Activated naive CD4-positive, alpha-beta T cell treated with anti-CD3 and anti-CD28 coated beads, Interleukin-2, amount 50 U/mL, for 72 hours (primary cell): ENCODE results near the gene BEND7. TPM values are rescaled to one million over a fixed set of nuclear protein-coding genes. Genes with fewer than 3 reads are reported as not detected.

ENCODE experiments used
- ATAC-seq, 2 donors: fragments of 150-1000 bp; cut with Tn5 transposase; 2 replicates each; pipeline ENCODE4 v1.10.0; 2021; ENCODE audit warnings: mild to moderate bottlenecking in 2 of 2, moderate library complexity in 2 of 2
- DNase-seq, 2 donors: peaks; one replicate each; pipeline ENCODE4 v3.0.0; 2021 to 2022; ENCODE audit warnings: low spot score in 2 of 2
- H3K27ac Mint-ChIP-seq, 2 donors: one replicate each; pipeline ENCODE4 v1.8.0; 2022; ENCODE audit warnings: mild to moderate bottlenecking in 2 of 2, mixed read lengths in 2 of 2
- H3K36me3 Mint-ChIP-seq, 2 donors: one replicate each; pipeline ENCODE4 v1.8.0; 2022; ENCODE audit warnings: mixed read lengths in 2 of 2
- H3K9me3 Mint-ChIP-seq, 2 donors: one replicate each; pipeline ENCODE4 v1.8.0; 2022; ENCODE audit warnings: mixed read lengths in 2 of 2
- total RNA-seq, 2 donors: library from RNA; stranded (reverse); gene quantifications; one replicate each; pipeline ENCODE4 v1.2.3, GENCODE V29; 2022

Gene BEND7
- total RNA-seq, 2 donors from 2014 or later = not detected

DNA sequence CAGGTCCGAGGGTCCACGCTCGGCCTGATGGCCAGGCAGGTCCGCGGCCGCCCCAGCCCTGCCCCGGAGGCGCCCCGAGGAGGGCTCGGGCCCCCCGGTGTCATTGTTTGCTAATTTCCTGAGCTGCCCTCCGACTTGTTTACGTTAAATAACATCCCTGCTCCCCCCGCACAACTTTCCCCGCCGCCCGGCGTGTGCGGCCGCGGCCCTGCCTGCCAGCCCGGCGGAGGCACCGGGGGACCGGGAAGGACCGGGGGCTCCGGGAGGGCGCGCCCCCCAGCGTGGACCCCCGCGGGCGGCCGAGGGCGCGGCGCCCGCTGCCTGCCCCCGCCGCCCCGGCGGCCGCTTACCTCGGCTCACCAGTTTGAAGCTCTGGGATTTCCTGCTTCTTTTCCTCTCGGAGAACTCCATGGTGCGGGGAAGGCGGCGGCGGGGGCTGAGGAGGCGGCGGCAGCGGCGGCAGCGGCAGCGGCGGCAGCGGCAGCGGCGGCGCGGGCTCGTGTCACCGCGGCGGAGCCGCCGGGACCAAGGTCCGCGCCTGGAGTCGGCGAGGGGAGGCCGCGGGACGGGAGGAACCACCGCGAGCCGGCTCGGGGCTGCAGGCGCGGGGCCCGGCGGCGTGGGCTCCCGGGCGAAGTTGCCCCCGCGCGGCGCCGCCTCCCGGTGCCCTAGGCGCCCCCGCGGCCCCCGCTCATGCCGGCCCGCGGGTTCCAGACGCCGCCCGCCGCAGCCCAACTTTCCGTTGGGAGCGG lies 515 bp downstream of the BEND7 start:
- Mint-ChIP-seq H3K36me3 (peaks cover 0 to 6% of the 10 kb centered on the region in 2 donors), H3K9me3 (no peaks in the 10 kb centered on the region), H3K27ac (no peak overlapping the region)
- DNase-seq (no peak), ATAC-seq (peak in 1 of 2 donors; percentile 40)

DNA sequence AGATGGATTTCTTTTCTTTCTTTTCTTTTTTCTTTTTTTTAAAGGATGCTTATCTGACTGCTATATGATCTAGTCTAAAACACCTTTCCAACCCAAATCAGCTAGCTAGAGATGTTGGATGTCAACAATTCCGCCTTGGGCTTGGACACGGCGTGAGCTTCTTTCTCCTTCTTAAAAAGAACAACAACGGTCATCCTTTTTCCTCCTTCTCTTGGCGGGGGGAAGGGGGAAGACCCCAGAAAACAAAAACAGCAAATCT lies 1.0 kb downstream of the BEND7 start:
- H3K27ac Mint-ChIP-seq = no peak overlapping the region
- no peak for DNase-seq
- no peaks in the 10 kb centered on the region for H3K9me3 Mint-ChIP-seq
- H3K36me3 Mint-ChIP-seq = peaks cover 0 to 6% of the 10 kb centered on the region in 2 donors
- ATAC-seq = no peak

GRCh38 chr10:13526948-13527863 lies 1.6 kb downstream of the BEND7 start:
- no peaks in the 10 kb centered on the region for H3K9me3 Mint-ChIP-seq
- H3K36me3 Mint-ChIP-seq = peaks cover 0 to 6% of the 10 kb centered on the region in 2 donors
- no peak overlapping the region for H3K27ac Mint-ChIP-seq
- ATAC-seq = no peak
- DNase-seq = no peak

GRCh38 chr10:13525663-13526062 lies 3.2 kb downstream of the BEND7 start:
- Mint-ChIP-seq H3K27ac (no peak overlapping the region), H3K9me3 (no peaks in the 10 kb centered on the region), H3K36me3 (peaks cover 0 to 6% of the 10 kb centered on the region in 2 donors)
- DNase-seq (no peak), ATAC-seq (no peak)

DNA sequence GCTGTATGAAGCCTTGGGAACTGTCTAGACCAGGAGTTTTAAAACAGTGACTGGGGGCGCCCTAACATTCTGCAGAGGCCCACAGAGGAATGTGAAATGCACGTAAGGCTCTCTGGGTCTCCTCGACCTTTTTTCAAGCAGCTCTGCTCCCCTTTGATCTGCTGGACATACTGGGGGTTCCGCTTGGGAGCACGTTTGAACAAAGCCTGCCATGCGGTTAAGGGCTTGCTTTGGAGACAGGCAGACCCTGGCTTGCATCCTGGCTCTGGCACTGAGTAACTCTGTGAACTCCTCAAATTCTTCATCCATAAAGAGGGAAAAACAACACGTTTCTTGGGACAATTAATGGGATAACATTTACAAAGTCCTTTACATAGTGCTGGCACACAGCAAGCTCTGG lies 7.8 kb downstream of the BEND7 start:
- ATAC-seq = no peak
- no peak overlapping the region for H3K27ac Mint-ChIP-seq
- H3K36me3 Mint-ChIP-seq = no peaks in the 10 kb centered on the region
- DNase-seq = no peak
- no peaks in the 10 kb centered on the region for H3K9me3 Mint-ChIP-seq

DNA sequence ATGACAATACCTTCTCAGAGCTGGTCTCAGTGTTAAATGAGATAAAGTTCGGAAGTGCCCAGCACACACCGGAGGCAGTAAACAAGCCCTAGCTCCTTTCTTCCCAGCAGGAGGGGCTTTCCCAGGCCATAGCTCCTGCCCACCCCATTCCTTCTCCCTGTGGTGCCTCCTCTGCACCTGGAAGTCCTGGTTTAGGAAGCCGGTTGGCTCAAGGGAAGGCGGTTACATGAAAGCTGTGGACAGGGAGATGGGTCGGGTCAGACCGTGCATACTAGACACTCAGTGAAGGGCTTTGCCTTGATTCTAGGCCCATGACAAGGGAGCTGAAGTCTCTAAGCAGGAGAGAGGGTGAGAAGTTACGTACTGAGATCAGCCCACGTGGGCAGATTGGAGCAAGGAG lies 8.6 kb downstream of the BEND7 start:
- Mint-ChIP-seq H3K9me3 (no peaks in the 10 kb centered on the region), H3K36me3 (no peaks in the 10 kb centered on the region)
- no peak for ATAC-seq

DNA sequence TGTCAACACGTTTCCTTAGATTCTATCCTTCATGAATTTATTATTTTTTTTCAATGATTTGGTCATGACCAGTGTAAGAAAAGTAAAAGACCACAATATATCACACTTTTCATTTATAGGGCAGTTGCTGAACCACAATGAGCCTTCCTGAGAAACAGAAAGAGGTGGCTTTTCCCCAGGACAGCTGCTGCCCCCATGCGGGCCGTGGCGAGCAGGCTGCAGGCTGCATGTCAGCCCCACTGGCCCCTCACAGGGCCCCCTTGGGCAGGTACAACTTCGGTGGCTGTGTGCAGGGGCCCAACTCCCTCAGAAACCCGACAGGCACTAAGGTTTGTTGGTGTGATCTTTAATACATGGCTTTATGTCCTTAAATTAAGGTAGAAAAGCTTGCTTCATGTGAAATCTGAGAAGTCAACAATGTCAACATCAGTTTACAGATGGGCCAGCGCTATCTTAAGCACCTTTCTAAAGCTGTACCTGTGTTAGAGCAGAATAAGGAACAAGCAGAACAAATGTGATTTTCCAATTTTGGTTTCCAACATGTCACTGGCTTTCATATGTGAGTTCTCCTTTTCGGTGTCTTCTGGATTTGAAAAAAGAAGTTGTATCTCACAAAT lies 10.6 kb downstream of the BEND7 start:
- H3K36me3 Mint-ChIP-seq = no peaks in the 10 kb centered on the region
- no peaks in the 10 kb centered on the region for H3K9me3 Mint-ChIP-seq
- DNase-seq (no peak), ATAC-seq (no peak)
- no peak overlapping the region for H3K27ac Mint-ChIP-seq

More for the DNA sequence above, 8.6 kb downstream of the BEND7 start:
- DNase-seq = no peak
- no peak overlapping the region for H3K27ac Mint-ChIP-seq

GRCh38 chr10:13517675-13518074 lies 11.1 kb downstream of the BEND7 start:
- Mint-ChIP-seq H3K36me3 (no peaks in the 10 kb centered on the region), H3K27ac (no peak overlapping the region), H3K9me3 (no peaks in the 10 kb centered on the region)
- ATAC-seq (no peak), DNase-seq (no peak)

- no peak for DNase-seq
- H3K9me3 Mint-ChIP-seq = no peaks in the 10 kb centered on the region
- ATAC-seq = no peak
Measured at GRCh38 chr10:13516176-13516575, 12.6 kb downstream of the BEND7 start.

DNA sequence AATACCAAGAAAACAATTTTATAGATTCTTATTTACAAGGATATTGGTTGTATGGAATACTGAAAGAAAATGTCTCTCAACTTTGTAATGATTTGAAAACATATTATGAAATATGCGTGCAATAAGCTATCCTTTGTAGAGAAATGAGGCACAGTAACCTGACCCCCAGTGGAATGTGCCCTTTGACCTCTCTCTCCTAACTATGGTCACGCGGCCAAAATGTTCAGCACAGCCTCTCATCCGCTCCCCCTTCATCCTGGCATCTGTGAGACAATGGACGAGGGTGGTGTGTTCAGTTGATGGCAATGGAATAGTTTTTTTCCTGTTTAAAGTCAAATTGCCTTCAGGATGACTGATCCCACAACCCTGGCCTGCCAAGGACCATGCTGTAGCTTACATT lies 13.3 kb downstream of the BEND7 start:
- ATAC-seq = no peak
- Mint-ChIP-seq H3K36me3 (no peaks in the 10 kb centered on the region), H3K27ac (no peak overlapping the region), H3K9me3 (no peaks in the 10 kb centered on the region)
- no peak for DNase-seq

More at GRCh38 chr10:13516176-13516575, 12.6 kb downstream of the BEND7 start:
- no peak overlapping the region for H3K27ac Mint-ChIP-seq
- no peaks in the 10 kb centered on the region for H3K36me3 Mint-ChIP-seq

DNA sequence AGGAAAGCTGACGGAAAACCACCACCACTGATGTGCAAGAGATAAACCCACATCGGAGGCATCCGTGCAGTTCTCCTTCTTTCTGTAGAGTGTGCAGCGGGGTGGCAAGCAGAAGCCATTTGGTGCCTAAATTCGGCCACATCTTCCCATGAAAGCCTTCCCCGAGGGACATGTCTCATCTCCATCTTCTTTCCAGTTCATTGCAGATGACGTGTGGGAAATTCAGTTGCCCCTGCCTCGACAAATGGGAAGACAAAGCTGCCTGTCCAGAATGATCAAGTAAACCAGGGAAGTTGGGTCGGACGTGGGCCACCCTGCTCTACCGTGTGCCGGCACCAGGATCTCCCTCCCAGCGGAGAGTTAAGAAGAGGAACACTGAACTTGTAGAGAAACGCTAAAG lies 14.5 kb downstream of the BEND7 start:
- H3K36me3 Mint-ChIP-seq = no peaks in the 10 kb centered on the region
- no peaks in the 10 kb centered on the region for H3K9me3 Mint-ChIP-seq
- no peak for ATAC-seq
- no peak overlapping the region for H3K27ac Mint-ChIP-seq
- DNase-seq = no peak

DNA sequence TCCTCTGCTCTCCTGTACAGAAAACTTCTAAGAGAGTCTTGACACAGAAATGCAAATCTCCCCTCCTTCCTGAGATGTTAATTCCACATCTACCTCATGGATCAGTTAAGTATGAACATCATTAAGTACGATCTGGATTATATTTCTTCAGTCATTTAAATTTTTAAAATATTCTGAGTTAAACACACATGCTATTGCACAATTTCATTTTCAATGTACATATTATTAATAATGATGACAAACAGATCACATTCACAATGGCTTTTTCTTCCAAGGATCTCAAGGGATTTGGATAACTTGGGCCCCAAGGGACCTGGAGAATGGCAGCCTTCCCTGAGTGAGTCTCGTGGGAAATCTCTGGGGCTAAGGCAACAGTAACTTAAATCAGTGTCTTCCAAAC lies 16.2 kb downstream of the BEND7 start:
- no peak overlapping the region for H3K27ac Mint-ChIP-seq
- H3K36me3 Mint-ChIP-seq = no peaks in the 10 kb centered on the region
- DNase-seq = no peak
- no peak for ATAC-seq
- H3K9me3 Mint-ChIP-seq = no peaks in the 10 kb centered on the region

- H3K36me3 Mint-ChIP-seq = no peaks in the 10 kb centered on the region
- no peak overlapping the region for H3K27ac Mint-ChIP-seq
- no peaks in the 10 kb centered on the region for H3K9me3 Mint-ChIP-seq
- no peak for DNase-seq
- no peak for ATAC-seq
Measured at GRCh38 chr10:13511409-13511808, 17.4 kb downstream of the BEND7 start.

DNA sequence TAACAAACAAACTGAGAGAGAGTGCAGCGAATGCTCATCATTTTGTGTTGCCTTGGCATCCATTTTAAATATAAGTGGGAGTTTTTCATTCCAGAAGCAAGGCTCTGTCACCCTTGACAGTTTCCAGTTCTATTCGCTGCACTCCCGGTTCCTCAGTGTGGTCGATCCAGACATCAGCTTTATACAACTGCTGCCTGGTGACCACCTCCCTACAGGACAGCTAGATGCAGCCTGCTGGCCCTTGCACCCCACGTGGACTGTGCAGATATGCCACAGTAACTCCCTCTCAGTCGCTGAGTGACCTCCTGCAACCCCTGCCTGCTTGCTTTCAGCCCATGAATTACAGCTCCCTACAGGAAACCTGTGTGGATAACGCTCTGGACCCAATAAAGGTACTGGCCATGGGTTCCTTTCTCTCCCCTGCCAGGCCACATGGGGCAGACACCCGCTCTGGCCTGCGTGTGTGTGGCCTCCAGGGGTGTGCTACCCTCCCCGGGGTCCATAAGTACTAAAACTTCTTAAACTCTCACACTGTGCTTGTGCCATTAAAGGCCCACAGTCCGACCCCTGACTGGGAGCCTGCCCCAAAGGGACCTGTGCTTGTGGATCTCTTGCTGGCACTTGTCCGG lies 23.6 kb downstream of the BEND7 start:
- Mint-ChIP-seq H3K27ac (no peak overlapping the region), H3K36me3 (no peaks in the 10 kb centered on the region), H3K9me3 (no peaks in the 10 kb centered on the region)
- DNase-seq (no peak), ATAC-seq (no peak)

DNA sequence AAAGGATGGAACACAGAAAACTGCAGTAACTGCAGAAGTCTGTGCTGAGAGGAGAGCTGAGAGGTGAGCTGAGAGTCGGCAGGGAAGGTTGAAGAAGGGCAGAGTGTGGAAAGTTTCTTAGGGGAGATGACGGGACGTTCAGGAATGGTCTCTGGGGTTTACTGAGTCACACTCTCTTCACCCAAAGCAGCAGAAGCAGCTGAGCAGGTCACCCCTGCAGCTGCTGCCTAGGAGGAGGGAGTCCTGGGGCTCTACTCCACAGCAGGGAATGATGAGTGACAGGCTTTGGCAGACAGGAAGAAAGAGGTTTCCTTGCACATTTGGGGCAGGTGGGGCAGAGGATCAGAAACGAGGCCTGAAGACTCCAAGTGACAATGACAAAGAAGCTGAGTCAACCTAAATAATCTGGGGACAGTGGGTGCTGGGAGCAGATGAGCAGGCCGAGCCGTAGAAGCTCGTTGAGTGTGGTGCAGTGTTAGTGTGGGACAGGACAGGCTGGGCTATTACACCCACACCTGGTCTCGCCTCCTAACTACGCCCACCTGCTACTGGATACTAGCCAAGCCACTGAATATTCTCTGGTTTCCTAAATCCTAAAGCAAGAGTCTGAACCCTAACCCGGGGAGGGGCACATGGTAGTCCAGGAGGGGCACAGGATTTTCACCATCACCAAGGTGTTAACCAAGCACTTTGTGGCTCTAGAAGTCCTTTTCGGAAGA lies 24.9 kb downstream of the BEND7 start:
- Mint-ChIP-seq H3K9me3 (no peaks in the 10 kb centered on the region), H3K36me3 (no peaks in the 10 kb centered on the region), H3K27ac (peak overlapping the region in 1 of 2 donors; percentile 47)
- no peak for DNase-seq
- ATAC-seq = no peak

DNA sequence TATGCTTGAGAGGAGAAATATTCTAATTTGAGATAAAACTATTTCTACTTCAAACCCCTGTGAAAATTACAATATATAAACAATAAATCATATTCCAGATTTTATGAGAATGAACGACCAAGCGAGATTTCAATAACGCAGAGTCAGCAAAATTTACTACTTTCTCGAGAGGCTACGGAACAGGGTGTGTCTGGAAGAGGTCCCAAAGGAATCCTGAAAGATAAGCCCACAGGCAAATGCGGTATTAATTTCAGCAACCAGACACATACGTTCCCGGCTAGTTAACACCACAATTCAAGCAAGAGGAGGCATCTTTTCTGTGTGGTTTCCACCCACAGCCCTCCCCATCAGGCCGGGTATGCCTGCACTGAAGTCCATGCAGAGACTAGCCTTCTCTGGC lies 26.4 kb downstream of the BEND7 start:
- H3K27ac Mint-ChIP-seq = peak overlapping the region in 1 of 2 donors; percentile 47
- H3K36me3 Mint-ChIP-seq = no peaks in the 10 kb centered on the region
- no peak for ATAC-seq
- no peak for DNase-seq
- H3K9me3 Mint-ChIP-seq = no peaks in the 10 kb centered on the region
